ENCODE data around the gene B3GNT5.

DNA sequence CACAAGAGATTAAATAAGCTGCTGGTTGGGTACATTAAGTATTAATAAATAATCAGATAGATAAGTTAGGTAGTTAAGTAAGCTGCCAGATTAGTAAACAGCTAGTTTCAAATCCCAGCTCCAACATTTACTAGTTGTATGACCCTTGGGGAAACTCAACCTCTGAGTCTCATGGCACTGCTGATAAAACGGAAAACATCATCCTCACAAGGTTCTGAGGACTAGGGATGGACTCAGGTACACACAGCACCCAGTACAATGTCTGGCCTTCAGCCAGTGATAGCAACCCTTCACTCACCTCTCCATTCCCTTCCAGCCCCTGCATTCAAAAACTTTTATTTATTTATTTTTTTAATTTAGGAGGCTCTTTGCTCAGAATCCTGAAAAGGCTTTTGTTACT is 32.3 kb downstream of the B3GNT5 start:
- TF ChIP-seq POLR2AphosphoS5 (IDR thresholded peaks at IDR 0.05) (no peak), POLR2A (IDR thresholded peaks at IDR 0.05) (no peak)
- TF ChIP-seq, protein P1, sequence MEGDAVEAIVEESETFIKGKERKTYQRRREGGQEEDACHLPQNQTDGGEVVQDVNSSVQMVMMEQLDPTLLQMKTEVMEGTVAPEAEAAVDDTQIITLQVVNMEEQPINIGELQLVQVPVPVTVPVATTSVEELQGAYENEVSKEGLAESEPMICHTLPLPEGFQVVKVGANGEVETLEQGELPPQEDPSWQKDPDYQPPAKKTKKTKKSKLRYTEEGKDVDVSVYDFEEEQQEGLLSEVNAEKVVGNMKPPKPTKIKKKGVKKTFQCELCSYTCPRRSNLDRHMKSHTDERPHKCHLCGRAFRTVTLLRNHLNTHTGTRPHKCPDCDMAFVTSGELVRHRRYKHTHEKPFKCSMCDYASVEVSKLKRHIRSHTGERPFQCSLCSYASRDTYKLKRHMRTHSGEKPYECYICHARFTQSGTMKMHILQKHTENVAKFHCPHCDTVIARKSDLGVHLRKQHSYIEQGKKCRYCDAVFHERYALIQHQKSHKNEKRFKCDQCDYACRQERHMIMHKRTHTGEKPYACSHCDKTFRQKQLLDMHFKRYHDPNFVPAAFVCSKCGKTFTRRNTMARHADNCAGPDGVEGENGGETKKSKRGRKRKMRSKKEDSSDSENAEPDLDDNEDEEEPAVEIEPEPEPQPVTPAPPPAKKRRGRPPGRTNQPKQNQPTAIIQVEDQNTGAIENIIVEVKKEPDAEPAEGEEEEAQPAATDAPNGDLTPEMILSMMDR (IDR thresholded peaks at IDR 0.05), result no peak

All from breast epithelium (tissue), 3 donors.